HG03342 (cell line): Measurements from ENCODE around the gene BHMT2.

Experiments used
- ATAC-seq: cut with Tn5 transposase; IDR thresholded peaks from one replicate; pipeline ENCODE4 v1.9.1; 2021; ENCODE audit warnings: mild to moderate bottlenecking, moderate library complexity; ENCODE audit not compliant: unreplicated experiment

The BHMT2 gene, protein sequence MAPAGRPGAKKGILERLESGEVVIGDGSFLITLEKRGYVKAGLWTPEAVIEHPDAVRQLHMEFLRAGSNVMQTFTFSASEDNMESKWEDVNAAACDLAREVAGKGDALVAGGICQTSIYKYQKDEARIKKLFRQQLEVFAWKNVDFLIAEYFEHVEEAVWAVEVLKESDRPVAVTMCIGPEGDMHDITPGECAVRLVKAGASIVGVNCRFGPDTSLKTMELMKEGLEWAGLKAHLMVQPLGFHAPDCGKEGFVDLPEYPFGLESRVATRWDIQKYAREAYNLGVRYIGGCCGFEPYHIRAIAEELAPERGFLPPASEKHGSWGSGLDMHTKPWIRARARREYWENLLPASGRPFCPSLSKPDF

DNA sequence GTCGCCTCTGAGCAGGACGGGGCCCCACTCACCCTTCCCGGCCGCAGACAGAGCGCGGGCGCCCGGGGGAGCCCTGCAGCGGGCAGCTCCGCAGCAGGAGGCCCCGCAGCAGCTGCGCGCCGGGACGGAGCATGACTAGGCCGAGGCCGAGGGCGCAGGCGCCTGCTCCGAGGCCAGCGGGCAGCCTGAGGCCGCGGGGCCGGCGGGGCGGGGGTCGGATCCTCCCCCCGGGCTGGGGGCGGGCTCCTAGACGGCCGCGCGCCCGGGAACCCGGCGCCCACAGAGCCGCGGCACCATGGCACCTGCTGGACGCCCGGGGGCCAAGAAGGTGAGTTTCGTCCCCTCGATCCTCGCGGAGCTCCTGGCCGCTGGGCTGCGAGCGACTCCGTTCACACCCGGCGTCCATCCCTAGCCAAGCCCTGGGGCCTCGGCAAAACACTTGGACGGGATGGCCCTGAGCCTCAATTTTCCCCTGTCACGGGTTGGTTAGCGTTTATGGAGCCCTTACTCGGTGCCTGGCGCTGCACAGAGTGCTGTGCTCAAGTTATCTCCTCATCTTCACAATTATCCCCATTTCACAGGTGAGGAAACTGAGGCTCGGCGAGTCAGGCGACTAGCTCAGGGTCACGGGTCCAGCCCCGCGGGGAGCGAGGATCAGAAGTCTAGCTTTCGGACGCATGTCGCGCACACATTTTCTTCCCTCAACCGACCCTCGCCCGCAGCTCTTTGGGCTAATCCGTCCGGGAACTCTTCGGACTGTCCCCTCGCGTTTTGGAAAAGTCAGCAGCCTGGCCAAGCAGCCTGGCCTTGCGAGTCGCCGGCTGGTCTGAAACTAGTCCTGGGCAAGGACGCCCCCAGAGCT, at the start of gene BHMT2, which contains the start of gene DMGDH:
Gene BHMT2 (plus strand): TSS at position 280 of the 862 bp plus-strand sequence. CDS start 16 bp downstream, at position 296.
Gene DMGDH (minus strand): TSS at position 187 of the 862 bp plus-strand sequence. CDS start 54 bp downstream, at position 133.
- ATAC-seq: no peak

DNA sequence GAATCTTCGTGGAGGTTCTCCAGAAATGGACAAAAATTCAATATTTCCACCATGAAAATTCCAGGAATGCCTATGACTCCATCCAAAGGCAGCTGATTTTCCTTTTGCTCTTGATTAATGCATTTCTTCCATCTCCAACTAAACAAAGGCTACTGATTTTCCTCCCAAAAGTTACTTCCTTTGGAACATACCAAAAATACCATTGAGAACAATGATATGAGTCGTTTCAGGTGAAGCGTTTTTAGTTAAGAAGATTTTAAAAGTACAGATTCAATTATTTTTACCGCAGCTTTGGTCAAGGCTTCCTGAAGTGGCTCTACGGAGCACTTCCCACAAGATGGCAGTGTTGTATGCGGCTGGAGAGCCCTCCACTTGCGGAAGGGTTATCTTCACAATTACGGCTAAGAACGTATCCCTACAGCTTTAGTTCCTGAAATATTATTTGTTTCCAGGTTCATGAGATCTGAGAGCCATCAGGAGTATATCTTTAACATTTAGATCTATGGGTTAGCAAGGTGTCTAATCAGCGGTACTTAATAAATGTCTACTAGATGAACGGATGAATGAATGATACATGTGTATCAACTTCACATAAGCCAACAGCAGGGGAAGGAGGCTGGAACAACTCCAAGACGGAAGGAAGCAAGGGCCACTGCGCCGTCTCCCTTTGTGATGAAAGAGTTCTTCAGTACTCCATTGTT, 48.6 kb upstream of the BHMT2 start:
- no peak for ATAC-seq

DNA sequence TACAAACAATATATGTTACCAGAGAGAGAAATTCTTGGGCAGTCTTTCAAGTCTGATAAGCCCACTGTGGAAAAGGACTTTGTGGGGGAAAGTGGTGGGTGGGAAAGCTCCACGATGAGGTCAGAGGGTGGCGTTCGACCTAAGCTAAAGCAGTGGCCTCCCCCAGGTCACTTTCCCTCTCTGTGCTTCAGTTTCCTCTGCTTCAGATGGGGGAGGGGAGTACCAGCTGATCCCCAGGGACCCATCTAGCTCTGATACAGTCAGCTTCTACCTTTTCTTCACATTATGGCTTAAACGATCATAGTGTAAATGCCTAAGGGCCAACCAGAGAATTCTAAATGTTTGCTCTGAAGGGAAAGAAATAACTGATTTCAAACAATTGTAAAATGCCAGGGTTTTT, 47.8 kb upstream of the BHMT2 start:
- ATAC-seq: no peak

DNA sequence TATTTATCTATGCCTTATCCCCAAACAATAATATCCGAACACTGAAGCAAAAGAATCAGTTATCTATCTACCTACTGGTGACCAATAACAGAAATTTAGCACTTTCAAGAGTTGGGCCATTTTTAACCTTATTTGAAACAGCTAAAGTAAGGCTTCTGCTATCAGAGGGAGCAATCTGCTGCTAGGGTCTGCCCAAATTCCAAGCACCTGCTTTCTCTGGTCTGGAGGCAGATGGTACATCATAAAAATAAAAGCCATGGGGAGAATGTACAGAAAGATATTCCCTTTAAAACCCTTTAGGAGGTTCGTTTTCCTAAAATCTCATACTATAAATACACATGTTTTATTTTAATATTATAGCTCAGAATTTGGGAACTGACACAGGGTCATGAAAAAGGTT, 46.8 kb upstream of the BHMT2 start:
- no peak for ATAC-seq

DNA sequence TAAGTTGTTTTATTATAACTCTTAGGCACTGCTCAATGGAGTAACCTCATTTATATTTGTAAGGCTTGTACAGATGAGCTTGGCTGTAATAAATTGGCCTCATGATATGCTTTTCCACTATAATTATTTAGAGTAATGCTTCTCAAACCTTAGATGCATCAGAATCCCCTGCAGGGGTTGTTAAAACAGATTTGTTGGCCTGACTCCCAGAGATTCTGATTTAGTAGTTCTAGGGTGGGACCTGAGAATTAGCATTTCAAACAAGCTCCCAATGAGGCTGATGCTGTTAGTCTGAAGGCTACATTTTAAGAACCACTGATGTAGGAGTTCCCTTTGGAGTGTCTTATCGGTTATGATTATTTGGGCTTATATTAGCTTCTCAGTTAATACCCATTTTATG, 46.2 kb upstream of the BHMT2 start:
- ATAC-seq: no peak

DNA sequence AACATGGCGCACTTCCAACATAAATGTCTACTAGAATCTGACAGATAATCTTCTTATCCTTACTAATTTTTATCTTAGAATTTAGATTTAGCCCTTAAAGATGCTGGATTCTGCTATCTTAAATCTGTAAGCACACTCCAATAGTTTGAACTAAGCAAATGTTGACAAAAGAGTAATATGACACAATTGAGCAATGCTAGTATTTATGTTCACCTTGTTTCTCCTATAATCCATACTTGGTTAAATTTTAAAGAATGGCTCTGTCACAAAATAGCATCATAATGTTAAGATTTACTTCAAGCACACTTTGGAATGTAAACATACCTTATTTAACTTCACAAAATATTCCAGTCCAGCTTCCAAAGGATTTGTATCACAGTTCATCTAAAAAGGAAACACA, 45.6 kb upstream of the BHMT2 start:
- no peak for ATAC-seq

DNA sequence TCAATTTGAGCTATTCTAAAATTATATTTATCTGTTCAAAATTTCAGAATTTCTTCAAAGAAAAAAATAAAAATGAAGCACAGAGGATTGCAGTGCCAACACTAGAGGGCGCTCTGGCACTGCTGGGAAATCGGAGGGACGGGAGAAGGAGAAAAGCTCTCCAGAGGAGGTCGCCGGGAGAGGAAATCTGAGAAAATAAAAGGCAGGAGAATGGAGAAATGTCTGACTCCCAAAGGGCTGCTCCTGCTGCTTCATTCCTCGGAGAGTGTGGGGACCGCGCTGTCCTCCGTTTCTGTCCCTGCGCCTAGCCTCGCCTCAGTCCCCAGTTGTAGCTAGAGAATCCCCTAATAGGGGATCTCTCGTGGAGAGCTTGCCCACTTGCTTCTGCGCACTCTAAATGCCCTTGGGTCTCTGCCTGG, 44.5 kb upstream of the BHMT2 start:
- no peak for ATAC-seq

DNA sequence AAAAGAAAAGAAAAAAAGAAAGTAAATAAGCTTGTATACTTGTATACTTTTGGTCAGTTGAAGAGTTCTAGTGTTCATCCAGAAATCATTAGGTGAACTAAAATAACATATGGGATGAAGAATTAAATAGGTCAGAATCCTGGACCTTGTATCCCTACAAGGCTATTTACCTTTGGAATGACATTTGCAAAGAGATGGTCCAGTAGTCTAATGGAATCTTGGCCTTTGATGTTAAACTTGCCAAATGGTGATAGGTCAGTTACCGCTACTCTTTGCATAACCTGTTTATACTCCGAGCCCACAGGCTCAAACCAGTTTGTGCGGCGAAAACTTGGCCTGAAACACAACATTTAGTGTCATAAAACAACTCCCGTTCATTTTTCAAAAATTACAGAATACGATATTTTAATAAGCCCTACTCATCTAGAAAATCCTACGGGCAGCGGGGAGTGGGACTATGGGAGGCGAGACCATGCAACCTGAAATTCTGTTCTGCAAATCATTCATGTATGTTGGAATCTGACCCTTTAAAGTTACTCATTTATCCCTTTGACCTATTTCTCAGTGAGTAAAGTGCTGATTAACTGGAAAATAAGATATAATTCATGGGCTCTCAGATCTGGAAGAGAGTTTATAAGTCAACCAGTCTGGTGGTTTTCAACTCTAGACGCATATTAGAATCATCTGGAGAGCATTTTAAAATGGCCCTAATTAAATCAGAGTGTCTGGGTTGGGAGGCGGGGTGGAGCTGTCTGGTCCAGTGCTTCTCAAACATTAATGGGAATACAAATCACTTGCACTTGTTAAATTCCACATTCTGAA, 38.7 kb upstream of the BHMT2 start:
- no peak for ATAC-seq

DNA sequence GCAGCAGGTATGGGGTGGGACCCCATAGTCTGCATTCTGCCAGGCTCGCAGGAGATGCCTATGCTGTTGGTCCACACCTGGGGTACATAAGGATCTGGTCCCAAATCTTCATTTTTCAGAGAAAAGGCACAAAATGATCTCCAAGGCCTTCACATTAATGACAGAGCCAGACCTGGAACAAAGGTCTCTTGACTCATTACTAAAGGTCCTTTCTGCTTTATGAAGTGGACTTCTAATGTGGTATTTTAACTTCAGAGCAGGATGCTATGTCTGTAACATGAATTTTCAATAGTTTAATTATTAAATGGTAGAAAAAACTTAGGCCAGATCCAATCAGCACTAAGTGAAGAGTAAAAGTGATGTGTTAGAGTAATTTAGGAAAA, 38.1 kb upstream of the BHMT2 start:
- no peak for ATAC-seq

DNA sequence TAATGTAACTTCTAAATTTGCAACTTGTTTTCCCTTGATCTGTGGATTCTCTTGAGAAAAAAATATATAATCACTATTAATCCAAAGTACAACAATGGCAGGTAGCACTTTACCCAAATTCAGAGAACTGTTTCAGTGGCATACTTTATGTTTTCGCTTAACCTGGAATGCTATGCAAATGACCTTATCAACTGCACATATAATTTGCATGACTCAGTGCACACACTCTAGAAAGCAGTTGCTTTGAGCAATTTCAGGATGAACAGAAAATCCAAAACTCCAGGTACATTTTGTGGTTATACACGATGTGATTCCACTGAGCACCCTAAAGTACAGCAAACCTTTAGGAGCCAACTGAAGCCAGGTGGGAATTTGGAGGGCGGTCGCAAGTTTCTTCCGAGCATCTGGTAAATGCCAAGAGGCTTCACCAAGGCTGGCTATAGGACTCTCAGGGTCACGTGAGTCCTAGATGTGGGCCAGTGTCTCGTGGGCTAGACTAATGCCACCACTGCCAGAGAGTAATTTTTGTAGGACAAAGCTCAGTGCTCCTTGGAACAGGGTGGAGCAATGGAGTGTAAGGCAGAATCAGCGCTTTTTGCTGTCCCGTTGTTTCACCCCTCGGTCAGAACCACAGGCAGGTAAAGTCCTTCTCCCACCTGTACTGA, 37.4 kb upstream of the BHMT2 start:
- no peak for ATAC-seq

DNA sequence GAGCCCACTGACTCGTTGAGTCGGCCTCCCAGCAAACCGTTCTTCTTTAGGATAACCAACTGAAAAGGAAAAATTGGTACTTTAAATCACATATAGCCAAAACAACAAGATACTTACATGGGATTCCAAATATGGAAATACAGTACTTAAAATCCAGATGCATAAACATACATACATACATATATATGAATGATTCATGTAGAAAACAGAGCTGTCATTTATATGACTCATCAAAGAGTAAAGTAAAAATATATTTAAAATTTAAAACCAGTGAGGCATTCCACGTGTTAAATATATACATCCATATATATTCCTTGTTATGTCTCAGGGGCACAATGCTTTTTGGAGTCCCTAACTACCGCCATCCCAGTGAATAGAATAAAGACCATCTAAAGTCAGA, 36.8 kb upstream of the BHMT2 start:
- ATAC-seq: no peak

DNA sequence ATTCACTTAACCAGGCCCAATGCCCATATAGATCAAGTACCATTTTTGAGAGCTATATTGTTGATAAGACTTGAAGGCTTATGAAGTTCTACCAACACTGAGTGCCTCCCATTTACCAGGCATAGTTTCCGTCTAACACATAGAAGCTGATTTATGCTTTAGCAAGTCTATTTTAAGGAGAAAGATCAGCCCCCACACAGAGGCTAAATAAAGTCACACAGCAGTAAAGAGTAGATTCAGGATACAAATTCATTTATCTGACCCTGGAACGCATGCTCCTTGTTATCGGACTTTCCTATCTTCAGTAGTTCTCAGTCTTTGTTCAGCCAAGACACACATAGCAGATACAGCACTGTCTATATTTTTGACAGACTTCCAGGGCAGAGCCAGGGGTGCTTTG, 34.3 kb upstream of the BHMT2 start:
- ATAC-seq: no peak

DNA sequence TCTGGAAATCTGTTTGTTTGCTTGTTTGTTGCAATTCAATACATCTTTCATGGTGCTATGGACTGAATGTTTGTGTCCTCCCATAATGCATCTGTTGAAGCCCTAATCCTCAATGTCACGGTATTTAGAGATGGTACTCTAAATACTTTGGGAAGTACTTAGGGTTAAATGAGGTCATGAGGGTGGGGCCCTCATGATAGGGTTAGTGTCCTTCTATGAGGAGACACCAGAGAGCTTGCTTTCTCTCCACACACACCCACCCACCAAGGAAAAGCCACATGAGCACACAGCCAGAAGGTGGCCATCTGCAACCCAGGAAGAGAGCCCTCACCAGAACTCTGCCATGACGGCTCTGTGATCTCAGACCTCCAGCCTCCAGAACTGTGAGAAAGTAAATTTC, 32.8 kb upstream of the BHMT2 start:
- ATAC-seq: no peak

DNA sequence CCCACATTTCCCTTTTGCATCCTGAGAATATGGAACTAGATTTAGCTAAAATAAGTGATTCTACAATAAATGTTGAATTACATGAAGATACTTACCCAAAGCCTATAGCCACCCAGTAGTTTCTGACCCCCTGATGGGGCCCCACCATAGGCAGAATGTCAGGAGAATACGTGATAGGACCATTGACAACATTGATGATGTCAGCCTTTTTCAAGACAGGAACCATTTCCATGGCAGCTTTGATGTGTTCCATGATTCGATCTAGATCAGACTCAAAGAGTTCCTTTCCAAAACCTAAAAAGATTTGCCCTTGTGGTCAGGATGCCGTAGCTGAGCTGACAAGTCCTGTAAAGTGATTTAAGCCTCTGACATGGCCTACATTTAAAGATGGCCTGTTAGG, 27.4 kb upstream of the BHMT2 start:
- ATAC-seq: no peak

DNA sequence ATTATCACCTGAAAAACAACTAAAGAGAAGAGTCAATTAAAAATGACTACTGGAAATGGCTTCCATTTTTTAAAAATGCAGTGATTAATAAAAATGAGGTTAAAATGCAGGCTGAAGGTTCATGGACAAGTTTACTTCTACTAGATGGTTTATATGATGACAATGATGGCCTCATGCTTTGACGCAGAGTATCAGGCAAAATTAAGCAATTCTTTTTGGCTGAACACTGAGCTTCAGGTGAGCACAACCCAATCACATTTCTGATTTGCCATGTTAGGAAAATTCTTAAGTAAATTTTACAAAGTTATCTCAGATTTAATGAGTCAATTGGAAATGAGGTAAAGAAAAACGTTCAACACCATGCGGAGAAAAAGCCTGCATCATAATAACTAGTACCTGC, 22.4 kb upstream of the BHMT2 start:
- ATAC-seq: no peak

DNA sequence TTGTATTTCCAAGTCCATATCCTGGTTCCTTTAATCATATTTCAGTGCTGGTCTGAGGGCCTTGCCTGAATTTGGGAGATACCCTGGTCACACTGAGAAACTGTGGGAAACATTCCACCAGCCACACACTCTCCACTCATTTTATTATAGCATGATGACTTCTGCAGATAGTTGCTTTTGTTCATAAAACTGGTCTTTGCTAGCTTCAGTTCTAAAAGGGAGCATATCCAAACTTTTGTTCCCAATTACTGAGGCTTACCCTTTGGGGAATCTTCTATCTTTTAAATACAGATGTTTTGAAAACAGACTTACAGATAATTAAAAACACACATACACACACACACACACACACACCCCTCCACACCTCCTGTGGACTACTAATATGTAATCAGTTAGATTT, 21.1 kb upstream of the BHMT2 start:
- ATAC-seq: no peak

DNA sequence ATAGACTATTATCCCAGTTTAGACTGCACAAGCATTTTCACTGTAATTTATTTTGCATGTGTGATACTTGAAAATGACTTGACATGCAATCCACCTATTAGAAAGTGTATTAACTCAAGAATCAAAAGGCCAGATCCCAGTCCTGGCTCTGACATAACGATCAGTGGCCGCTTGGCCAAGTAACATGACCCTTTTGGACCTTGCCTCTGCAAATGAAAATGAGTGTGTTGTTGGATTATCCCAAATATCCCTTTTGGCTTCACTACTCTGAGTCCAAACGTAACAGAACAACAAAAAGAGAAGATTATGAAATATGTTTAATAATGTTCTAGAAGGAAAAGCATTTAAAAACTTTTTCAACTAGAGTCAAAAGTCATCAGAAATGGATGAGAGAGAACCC, 19.1 kb upstream of the BHMT2 start:
- no peak for ATAC-seq

DNA sequence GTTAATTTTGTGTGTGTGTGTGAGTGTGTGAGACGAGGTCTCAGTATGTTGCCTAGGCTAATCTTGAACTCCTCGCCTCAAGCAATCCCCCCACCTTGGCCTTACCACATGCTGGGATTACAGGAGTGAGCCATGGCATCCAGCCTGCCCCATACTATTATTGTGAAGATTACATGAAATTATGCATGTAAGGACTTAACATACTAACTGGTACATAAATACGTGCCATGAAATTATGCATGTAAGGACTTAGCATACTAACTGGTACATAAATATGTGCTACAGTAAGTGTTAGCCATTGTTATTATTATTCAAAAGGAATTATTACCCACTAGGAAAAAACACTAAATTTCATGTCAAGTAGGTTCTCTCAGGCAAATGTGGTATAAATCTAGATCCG, 16.2 kb upstream of the BHMT2 start:
- ATAC-seq: no peak

DNA sequence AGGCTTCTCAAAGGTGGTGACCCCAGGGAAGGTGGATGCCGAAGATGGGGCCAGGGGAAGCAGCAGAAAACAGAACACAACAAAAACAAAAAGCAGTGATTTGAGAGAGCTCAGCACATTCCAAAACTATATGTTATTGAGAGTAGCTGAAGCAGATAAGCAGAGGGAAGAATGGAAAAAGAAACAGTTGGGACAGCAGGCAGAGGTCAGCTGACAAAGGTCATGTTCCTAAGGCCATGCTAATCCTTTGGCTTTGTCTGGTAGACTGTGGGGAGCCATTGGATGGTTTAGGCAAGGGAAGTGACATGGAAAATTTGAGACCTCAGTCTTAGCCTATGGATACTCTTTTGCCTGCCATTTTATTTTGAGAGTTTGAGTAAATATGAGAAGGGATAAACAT, 14.6 kb upstream of the BHMT2 start:
- ATAC-seq: no peak

DNA sequence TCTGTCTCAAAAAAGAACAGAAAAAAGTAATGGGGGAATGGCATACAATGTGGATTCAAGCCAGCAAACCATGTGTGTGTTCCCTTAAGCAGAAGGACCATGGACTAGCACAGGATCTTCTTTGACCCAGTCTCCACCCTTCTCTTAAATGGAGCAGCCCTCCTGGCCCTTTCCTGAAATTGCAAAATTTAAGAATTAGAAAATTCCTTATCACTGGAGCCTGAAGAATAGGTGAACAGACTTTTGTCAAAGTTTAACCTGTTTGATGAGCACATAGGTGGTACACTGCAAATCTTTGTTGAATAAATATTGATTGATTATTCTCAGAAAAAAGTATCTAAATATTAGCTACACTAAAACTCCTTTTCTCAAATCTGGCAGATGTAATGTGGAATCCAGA, 12.7 kb upstream of the BHMT2 start:
- no peak for ATAC-seq
